NCI-H2196 (cell line): ENCODE data around the gene GYPB.
"Not testable (repeated sequence)": the region's sequence is repeated elsewhere in the genome, so short reads cannot be mapped to it uniquely, and the experiment has no call there.

Source experiments
- DNase-seq: peaks from one replicate; lab custom pipeline; 2025; ENCODE audit not compliant: unreplicated experiment; lab: John Stamatoyannopoulos, UW

The GYPB gene

GRCh38 chr4:144019277-144019676, at the start of gene GYPB:
GYPB (minus strand) TSS chr4:144019380; CDS start chr4:144019287, 93 bp downstream.
- DNase-seq = not testable (repeated sequence)

- DNase-seq = not testable (repeated sequence)
Observed at GRCh38 chr4:144061556-144061955, 42.4 kb upstream of the GYPB start.

- DNase-seq = not testable (repeated sequence)
Observed at GRCh38 chr4:144060234-144060859, 41.2 kb upstream of the GYPB start.

DNA sequence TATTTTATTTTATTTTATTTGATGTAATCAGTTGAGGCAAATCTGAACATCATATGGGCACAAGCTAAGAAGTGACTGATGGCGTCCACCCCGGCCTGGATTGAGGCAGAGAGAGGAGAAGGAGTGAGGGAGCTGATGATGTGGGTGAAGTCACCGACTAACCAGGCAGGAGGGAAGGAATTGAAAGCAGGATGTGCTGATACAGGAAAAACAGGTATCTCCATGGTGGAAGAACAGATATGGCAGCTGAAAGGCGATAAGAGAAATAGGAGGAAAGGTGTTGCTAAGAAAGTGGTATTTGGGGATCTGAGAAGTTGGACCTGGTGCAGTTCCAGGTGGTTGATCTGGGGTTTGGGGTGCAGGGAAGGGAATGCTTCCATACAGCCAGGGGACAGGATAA, 37.6 kb upstream of the GYPB start:
- no peak for DNase-seq

DNA sequence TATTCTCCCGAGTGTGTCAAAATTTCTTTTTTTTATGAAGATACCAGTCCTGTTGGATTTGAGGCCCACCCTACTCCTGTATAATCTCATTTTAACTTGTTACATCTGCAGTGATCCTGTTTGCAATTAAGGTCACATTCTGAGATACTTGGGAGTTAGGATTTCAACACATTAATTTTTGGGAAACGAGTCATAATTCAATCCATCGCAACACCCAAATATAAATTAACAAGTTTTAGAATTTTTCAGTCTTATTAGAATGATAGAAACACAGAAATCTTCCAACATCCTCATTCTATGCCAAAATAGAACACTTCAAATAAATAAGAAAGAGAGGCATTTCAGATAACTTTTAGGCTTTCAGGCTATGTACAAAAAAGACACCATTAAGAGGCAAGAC, 36.2 kb upstream of the GYPB start:
- not testable (repeated sequence) for DNase-seq

DNA sequence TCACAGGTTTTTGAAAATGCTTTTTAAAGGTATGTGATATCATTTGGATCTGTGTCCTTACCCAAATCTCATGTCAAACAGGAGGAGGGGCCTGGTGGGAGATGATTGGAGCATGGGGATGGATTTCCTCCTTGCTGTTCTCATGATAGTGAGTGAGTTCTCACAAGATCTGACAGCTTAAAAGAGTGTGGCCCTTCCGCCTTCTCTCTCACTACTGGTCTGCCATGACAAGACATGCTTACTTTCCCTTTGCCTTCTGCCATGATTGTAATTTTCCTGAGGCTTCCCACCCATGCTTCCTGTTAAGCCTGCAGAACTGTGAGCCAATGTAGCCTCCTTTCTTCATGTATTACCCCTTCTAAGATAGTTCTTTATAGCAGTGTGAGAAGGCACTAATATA, 32.3 kb upstream of the GYPB start:
- DNase-seq = not testable (repeated sequence)

DNA sequence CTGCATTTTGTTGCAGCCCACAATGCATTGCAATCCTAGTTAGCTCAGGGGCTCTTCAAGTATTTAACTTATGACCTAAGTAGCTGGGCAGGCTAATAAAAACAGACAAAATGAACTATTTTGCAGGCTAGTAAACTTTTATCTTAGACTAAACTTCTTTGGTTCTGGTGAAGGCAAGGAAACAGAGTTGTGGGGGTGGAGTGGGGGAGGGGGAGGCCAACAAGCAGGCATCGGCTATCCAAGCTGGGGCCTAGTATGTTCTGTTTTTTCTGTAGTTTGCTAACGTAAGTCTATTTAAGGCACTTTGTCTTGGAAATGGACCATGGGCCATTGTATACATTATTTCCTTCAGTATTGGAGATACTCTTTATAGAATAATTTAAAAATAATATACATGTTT, 31.5 kb upstream of the GYPB start:
- DNase-seq = not testable (repeated sequence)

- DNase-seq = not testable (repeated sequence)
Observed at GRCh38 chr4:144049495-144050424, 30.6 kb upstream of the GYPB start.

GRCh38 chr4:144044936-144045335, 25.8 kb upstream of the GYPB start:
- DNase-seq = not testable (repeated sequence)

- not testable (repeated sequence) for DNase-seq
Observed at GRCh38 chr4:144032580-144032979, 13.4 kb upstream of the GYPB start.

DNA sequence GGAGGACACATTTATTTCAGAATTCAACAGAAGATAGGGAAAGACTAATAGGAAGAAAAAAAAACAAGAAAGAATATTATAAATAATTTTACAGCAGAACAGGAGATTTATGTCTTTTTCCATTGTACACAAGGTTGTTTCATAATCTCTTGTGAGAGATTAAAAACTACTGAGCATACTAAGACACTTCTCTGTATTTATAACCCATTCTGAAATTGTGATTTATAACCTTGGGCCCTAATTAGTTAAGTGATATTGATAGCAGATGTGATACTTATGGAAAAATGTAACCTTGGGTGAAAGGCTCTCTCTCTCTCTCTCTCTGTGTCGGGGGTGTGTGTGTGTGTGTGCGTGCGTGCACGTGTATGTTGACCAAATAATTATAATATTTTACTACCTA, 12.7 kb upstream of the GYPB start:
- not testable (repeated sequence) for DNase-seq

GRCh38 chr4:144031369-144031768, 12.2 kb upstream of the GYPB start:
- DNase-seq = not testable (repeated sequence)

DNA sequence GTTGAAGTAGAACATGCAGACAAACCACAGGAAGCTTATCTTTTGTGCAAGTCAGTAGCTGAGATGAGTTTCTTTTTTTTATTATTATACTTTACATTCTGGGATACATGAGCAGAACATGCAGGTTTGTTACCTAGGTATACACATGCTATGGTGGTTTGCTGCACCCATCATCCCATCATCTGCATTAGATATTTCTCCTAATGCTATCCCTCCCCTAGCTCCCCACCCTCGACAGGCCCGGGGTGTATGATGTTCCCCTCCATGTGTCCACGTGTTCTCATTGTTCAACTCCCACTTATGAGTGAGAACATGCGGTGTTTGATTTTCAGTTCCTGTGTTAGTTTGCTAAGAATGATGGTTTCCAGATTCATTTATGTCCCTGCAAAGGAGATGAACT, 11.5 kb upstream of the GYPB start:
- DNase-seq = not testable (repeated sequence)

GRCh38 chr4:144026682-144027081, 7.5 kb upstream of the GYPB start:
- DNase-seq = not testable (repeated sequence)

DNA sequence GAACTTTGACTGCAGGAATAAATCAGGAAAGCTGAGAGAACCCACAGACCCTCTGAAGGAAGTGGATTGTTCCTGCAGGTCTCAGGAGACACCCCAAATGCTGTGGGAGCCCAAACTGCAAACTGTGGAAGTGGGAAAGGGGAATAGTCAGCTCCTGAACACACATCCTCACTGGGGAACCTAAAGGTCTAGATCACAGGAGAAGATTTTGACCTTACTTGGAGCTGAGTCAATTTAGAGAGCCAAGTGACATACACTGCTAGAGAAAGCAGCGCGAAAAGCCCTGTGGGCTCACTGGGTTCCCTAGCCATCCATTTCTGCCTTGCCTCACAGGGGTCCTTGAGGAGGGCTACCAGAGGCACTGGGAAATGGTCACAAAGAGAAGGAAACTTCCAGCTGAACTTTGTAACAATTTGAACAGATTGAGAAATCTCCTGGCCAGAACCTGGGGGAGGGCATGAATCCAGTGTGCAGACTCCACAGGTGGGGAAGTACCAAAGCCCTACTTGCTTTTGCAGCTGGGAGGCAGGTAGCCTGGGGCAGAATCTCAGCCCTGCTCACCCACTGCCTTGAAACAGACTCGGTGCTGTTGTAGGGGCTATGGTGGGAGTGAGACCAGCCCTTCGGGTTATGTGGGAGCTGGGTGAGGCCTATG, 5.3 kb upstream of the GYPB start:
- not testable (repeated sequence) for DNase-seq

DNA sequence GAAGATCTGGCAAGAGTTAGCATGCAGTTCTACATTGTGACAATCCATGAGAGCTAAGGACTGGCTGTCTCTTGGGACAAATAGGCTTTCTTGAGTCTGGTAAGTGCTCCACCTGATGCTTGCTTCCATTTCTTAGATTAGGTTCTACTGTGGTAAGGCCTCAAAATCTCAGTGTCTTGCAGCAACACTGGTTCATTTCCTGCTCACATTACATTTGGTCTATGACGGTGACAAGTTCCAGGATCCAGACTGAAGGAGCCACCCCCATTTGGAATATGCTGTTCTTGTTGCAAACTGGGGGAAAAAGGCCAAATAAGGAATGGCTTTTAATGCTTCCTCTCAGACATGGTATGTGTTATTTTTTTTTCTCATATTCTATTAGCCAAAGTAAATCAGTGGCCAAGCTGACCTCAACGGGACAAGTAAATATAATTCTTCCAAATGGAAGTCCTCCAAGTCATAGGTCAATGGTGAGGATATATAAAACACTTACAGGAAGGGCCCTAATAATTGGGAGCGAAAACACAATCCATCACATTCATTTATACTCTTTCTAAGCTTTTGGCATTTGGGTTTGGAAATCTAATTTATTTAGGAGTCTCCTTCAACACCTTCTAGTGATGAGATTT, 3.7 kb upstream of the GYPB start:
- not testable (repeated sequence) for DNase-seq

GRCh38 chr4:144021336-144021990, 2.3 kb upstream of the GYPB start:
- not testable (repeated sequence) for DNase-seq

- not testable (repeated sequence) for DNase-seq
Observed at GRCh38 chr4:144018223-144019000, 768 bp downstream of the GYPB start.

GRCh38 chr4:144017271-144017670, 1.9 kb downstream of the GYPB start:
- not testable (repeated sequence) for DNase-seq
